A549 (cell line): ENCODE measurements around the gene DDB1. TPM values are rescaled to one million over a fixed set of nuclear protein-coding genes. Genes with fewer than 3 reads are reported as not detected.
A peak's percentile ranks its signal among the peaks of the same experiment; 100 is the strongest.

Source experiments
- ATAC-seq, 2 experiments: fragments of 200-7000 bp in 1 of 2; fragments of >200 bp in 1 of 2; cut with Nextera tagmentation in 1 of 2; cut with Tn5 transposase in 1 of 2; 3 replicates each; pipeline versions ENCODE4 v1.8.0 to v1.9.1; 2018 to 2020; ENCODE audit warnings: mild to moderate bottlenecking in 1 of 2, moderate library complexity in 1 of 2
- CTCF ChIA-PET: fragments of 300-600 bp; sonication (Branson Sonifier 250); formaldehyde crosslinking; extraction: SDS; loops from one replicate; lab custom pipeline; 2021; ENCODE audit warnings: antibody characterized with exemption, inconsistent platforms; lab: Yijun Ruan, JAX
- POLR2A ChIA-PET: fragments of 350-600 bp; formaldehyde crosslinking; extraction: SDS; loops from one replicate; lab custom pipeline; 2021; ENCODE audit warnings: antibody characterized with exemption, inconsistent platforms; lab: Yijun Ruan, JAX
- DNase-seq, 2 experiments: peaks; one replicate each; pipeline versions ENCODE4 v3.0.0 to v3.0.0-alpha.2; 2011 to 2016; ENCODE audit warnings: low read depth in 1 of 2, low spot score in 1 of 2
- FAIRE-seq: peaks from 2 replicates; lab custom pipeline; 2011; peaks lifted over from hg19 to GRCh38; lab: Jason Lieb, UNC
- H3K27ac ChIP-seq, 2 experiments: fragments of >200 bp; sonication (Bioruptor Twin); formaldehyde crosslinking; 3 replicates each; pipeline ENCODE4 v1.5.1; 2016 to 2017
- H3K4me1 ChIP-seq: fragments of >200 bp; sonication (Bioruptor Twin); formaldehyde crosslinking; 3 replicates; pipeline ENCODE4 v1.6.1; 2016
- H3K4me2 ChIP-seq: fragments of >200 bp; sonication (Bioruptor Twin); formaldehyde crosslinking; 3 replicates; pipeline ENCODE4 v1.6.1; 2016
- H3K4me3 ChIP-seq: fragments of >200 bp; sonication (Bioruptor Twin); formaldehyde crosslinking; 3 replicates; pipeline ENCODE4 v1.5.1; 2016
- H3K9me3 ChIP-seq: fragments of >200 bp; sonication (Bioruptor Twin); formaldehyde crosslinking; 3 replicates; pipeline ENCODE4 v1.6.1; 2016
- BCL3 ChIP-seq: fragments of >200 bp; sonication (Bioruptor Twin); formaldehyde crosslinking; IDR thresholded peaks from 3 replicates; pipeline ENCODE4 v1.6.1; 2016
- CBX2 ChIP-seq: fragments of 200-600 bp; sonication (generic); IDR thresholded peaks from 2 replicates; pipeline ENCODE4 v1.6.1; 2016; ENCODE audit warnings: low read depth, mild to moderate bottlenecking, borderline replicate concordance
- CEBPB ChIP-seq, 2 experiments: fragments of >200 bp in 1 of 2; sonication (Bioruptor Twin) in 1 of 2; formaldehyde crosslinking in 1 of 2; IDR thresholded peaks; 2 replicates each; pipeline ENCODE4 v1.6.1; 2012 to 2016
- CTCF ChIP-seq: fragments of >200 bp; sonication (Bioruptor Twin); formaldehyde crosslinking; IDR thresholded peaks from 3 replicates; pipeline ENCODE4 v1.5.1; 2016
- EHF ChIP-seq: fragments of 250-450 bp; sonication (Bioruptor Pico); IDR thresholded peaks from 2 replicates; pipeline ENCODE4 v1.5.0; 2020; ENCODE audit warnings: mild to moderate bottlenecking
- EHMT2 ChIP-seq: fragments of 200-600 bp; sonication (generic); IDR thresholded peaks from 2 replicates; pipeline ENCODE4 v1.6.1; 2016; ENCODE audit warnings: antibody characterized with exemption, low read depth, mild to moderate bottlenecking, moderate library complexity
- ESRRA ChIP-seq: fragments of 150-350 bp; IDR thresholded peaks from 2 replicates; pipeline ENCODE4 v1.6.1; 2014; ENCODE audit warnings: mild to moderate bottlenecking, low read length, borderline replicate concordance
- FOSB ChIP-seq: fragments of 250-450 bp; sonication (Bioruptor Pico); IDR thresholded peaks from 2 replicates; pipeline ENCODE4 v1.5.0; 2020; ENCODE audit warnings: mild to moderate bottlenecking, moderate library complexity
- GATA3 ChIP-seq: IDR thresholded peaks from 2 replicates; pipeline ENCODE4 v1.6.1; 2012; ENCODE audit warnings: borderline replicate concordance
- HDAC2 ChIP-seq: fragments of 200-600 bp; sonication (generic); IDR thresholded peaks from 2 replicates; pipeline ENCODE4 v1.6.1; 2016
- HEYL ChIP-seq: fragments of 250-450 bp; sonication (Bioruptor Pico); IDR thresholded peaks from 2 replicates; pipeline ENCODE4 v1.8.0; 2021; ENCODE audit warnings: mild to moderate bottlenecking, moderate library complexity
- JUNB ChIP-seq: fragments of >200 bp; sonication (Bioruptor Twin); formaldehyde crosslinking; IDR thresholded peaks from 2 replicates; pipeline ENCODE4 v1.6.1; 2016
- KDM5A ChIP-seq: fragments of 200-600 bp; sonication (generic); IDR thresholded peaks from 2 replicates; pipeline ENCODE4 v1.6.1; 2016; ENCODE audit warnings: antibody characterized with exemption, mild to moderate bottlenecking
- MAFK ChIP-seq: fragments of 450-650 bp; IDR thresholded peaks from 2 replicates; pipeline ENCODE4 v1.6.1; 2014; ENCODE audit not compliant: partially characterized antibody
- MAZ ChIP-seq: fragments of 150-350 bp; IDR thresholded peaks from 2 replicates; pipeline ENCODE4 v1.6.1; 2014; ENCODE audit warnings: antibody characterized with exemption, low read depth, low read length, borderline replicate concordance
- PHF8 ChIP-seq: fragments of 200-600 bp; sonication (generic); IDR thresholded peaks from 2 replicates; pipeline ENCODE4 v1.6.1; 2016; ENCODE audit warnings: low read depth, mild to moderate bottlenecking, antibody characterized with exemption, moderate library complexity, borderline replicate concordance
- RFX5 ChIP-seq: fragments of 450-650 bp; IDR thresholded peaks from 2 replicates; pipeline ENCODE4 v1.7.1; 2014; ENCODE audit warnings: antibody characterized with exemption, mild to moderate bottlenecking, moderate library complexity
- RNF2 ChIP-seq: fragments of 200-600 bp; sonication (generic); IDR thresholded peaks from 2 replicates; pipeline ENCODE4 v1.6.1; 2016; ENCODE audit warnings: low read depth, mild to moderate bottlenecking, antibody characterized with exemption, moderate library complexity, borderline replicate concordance
- TP53 ChIP-seq: fragments of 250-450 bp; sonication (Bioruptor Pico); IDR thresholded peaks from 2 replicates; pipeline ENCODE4 v1.5.0; 2021; ENCODE audit warnings: mild to moderate bottlenecking, moderate library complexity
- ZC3H11A ChIP-seq: fragments of 450-650 bp; IDR thresholded peaks from 2 replicates; pipeline ENCODE4 v1.6.1; 2014; ENCODE audit warnings: antibody characterized with exemption, mild to moderate bottlenecking
- ZFP36 ChIP-seq: fragments of 450-650 bp; IDR thresholded peaks from 2 replicates; pipeline ENCODE4 v1.6.1; 2014; ENCODE audit warnings: borderline replicate concordance; ENCODE audit not compliant: partially characterized antibody
- WGBS: methylation state at CpG from one replicate; pipeline ENCODE4 v1.1.6; 2017; ENCODE audit errors: missing lambda C conversion rate; 5-methylcytosine and 5-hydroxymethylcytosine counted together
- polyA plus RNA-seq, 4 experiments: library from polyadenylated mRNA; depleted of rRNA in 3 of 4; stranded (reverse); fragments of >200 nt; fragmentation: RNase III in 1 of 4; extraction: RNeasy Plus Mini Kit Qiagen cat#74134 plus additional on column Dnase treatment in 1 of 4; gene quantifications; 2 replicates in 3 of 4; 3 replicates in 1 of 4; pipeline ENCODE4 v1.2.3, GENCODE V29; 2011 to 2017

The DDB1 gene
- polyA plus RNA-seq, 2 of the 4 experiments (the other 2 are of a cell fraction) = 149 to 222 TPM

GRCh38 chr11:61361741-61362541, 29.0 kb upstream of the DDB1 start, which contains the start of the genes CYB561A3 and TMEM138 (continued):
- TF ChIP-seq RNF2 (no peak), ESRRA (no peak)

- ATAC-seq (peak in 1 of 2 experiments; percentile 2; a peak in 3 of 6 replicates), FAIRE-seq (no peak), DNase-seq (no peak)
- Histone ChIP-seq H3K4me2 (peak overlapping the region; percentile 83), H3K4me1 (peaks cover 15% of the 10 kb centered on the region; the same call in 2 of the 3 replicates), H3K27ac (peak overlapping the region; percentile 96 to 97), H3K9me3 (no peaks in the 10 kb centered on the region), H3K4me3 (peak overlapping the region; percentile 82)
- 3% methylated on average over 22 of the region's 22 CpGs for WGBS
- POLR2A ChIA-PET = interaction anchor here (0.5 to 5.2 kb wide), 18 partner anchors 8 to 340 kb away, joined by 3 to 67 read pairs (median 14); partner anchors contain the start of genes CPSF7, DDB1, SDHAF2 and TKFC
- TF ChIP-seq HDAC2 = 0 out of 2 replicates have a peak, but pooled peaks have one; percentile 19
- no peak for TF ChIP-seq CBX2
- CTCF ChIA-PET = interaction anchor here (0.8 to 33.1 kb wide), 7 partner anchors 9 to 74 kb away, joined by 3 to 521 read pairs (median 16); partner anchors contain the start of genes CPSF7, DDB1, SDHAF2 and TKFC
Measured at GRCh38 chr11:61361237-61361740, 28.4 kb upstream of the DDB1 start.

GRCh38 chr11:61359516-61359915, 26.6 kb upstream of the DDB1 start:
- POLR2A ChIA-PET = interaction anchor here (5.2 kb wide), 1 partner anchor 23 kb away, joined by 67 read pairs; the partner anchor contains the start of genes DDB1 and TKFC
- peaks cover 15% of the 10 kb centered on the region; the same call in 2 of the 3 replicates for H3K4me1 ChIP-seq
- H3K27ac ChIP-seq = no peak overlapping the region
- CTCF ChIA-PET = interaction anchor here (1.4 to 33.1 kb wide), 4 partner anchors 11 to 27 kb away, joined by 3 to 521 read pairs (median 192); partner anchors contain the start of genes DDB1, TKFC and TMEM216
- FAIRE-seq (no peak), DNase-seq (no peak), ATAC-seq (no peak)
- no peak overlapping the region for H3K4me2 ChIP-seq
- H3K9me3 ChIP-seq = no peaks in the 10 kb centered on the region
- H3K4me3 ChIP-seq = no peak overlapping the region
- TF ChIP-seq BCL3 (no peak), GATA3 (no peak), MAZ (no peak), EHF (CRISPR knock-in tag) (no peak), JUNB (no peak), MAFK (no peak), EHMT2 (no peak), TP53 (CRISPR knock-in tag) (no peak), FOSB (CRISPR knock-in tag) (no peak), KDM5A (no peak), RFX5 (no peak), ZFP36 (no peak), PHF8 (no peak), CTCF (no peak), ZC3H11A (no peak), CEBPB (IDR thresholded peaks at IDR 0.05) (no peak), HEYL (CRISPR knock-in tag) (no peak)
- WGBS = 94% methylated on average over 6 of the region's 6 CpGs
